Measurements from ENCODE around the gene GH2. TPM values are rescaled to one million over a fixed set of nuclear protein-coding genes. Genes with fewer than 3 reads are reported as not detected.
"Not testable (repeated sequence)": the region's sequence is repeated elsewhere in the genome, so short reads cannot be mapped to it uniquely, and the experiment has no call there.

Gene GH2
- total RNA-seq, 1 experiment from 2014 or later: not detected

GRCh38 chr17:63881337-63881736 is 407 bp downstream of the GH2 start:
- H3K36me3 ChIP-seq (ENCODE audit: low read depth, low read length); H3K27me3 ChIP-seq (ENCODE audit: low read length); H2AFZ ChIP-seq (ENCODE audit: low read length); H4K20me1 ChIP-seq (ENCODE audit: low read length); BruUV-seq (replicated peaks); H3K4me2 ChIP-seq (ENCODE audit: low read length); intact Hi-C loops (cut with micrococcal nuclease); H3K9me3 ChIP-seq (ENCODE audit: low read length); POLR2A ChIA-PET (ENCODE audit: unreplicated experiment); H3K27ac ChIP-seq (ENCODE audit: low read length); H3K79me2 ChIP-seq (ENCODE audit: low read length); ATAC-seq; H3K4me1 ChIP-seq (ENCODE audit: insufficient read depth, low read length); H3K4me3 ChIP-seq (ENCODE audit: low read length); H3K9ac ChIP-seq (ENCODE audit: low read length); H3F3A ChIP-seq (ENCODE audit: low read length, unreplicated experiment); H3K9me2 ChIP-seq (replicated peaks; ENCODE audit: low read length); DNase-seq: not testable (repeated sequence)
- CTCF ChIA-PET: interaction anchor here (0.6 kb wide), 1 partner anchor 193 kb away, joined by 3 read pairs; no protein-coding TSS in a partner anchor
- TF ChIP-seq, protein P1, sequence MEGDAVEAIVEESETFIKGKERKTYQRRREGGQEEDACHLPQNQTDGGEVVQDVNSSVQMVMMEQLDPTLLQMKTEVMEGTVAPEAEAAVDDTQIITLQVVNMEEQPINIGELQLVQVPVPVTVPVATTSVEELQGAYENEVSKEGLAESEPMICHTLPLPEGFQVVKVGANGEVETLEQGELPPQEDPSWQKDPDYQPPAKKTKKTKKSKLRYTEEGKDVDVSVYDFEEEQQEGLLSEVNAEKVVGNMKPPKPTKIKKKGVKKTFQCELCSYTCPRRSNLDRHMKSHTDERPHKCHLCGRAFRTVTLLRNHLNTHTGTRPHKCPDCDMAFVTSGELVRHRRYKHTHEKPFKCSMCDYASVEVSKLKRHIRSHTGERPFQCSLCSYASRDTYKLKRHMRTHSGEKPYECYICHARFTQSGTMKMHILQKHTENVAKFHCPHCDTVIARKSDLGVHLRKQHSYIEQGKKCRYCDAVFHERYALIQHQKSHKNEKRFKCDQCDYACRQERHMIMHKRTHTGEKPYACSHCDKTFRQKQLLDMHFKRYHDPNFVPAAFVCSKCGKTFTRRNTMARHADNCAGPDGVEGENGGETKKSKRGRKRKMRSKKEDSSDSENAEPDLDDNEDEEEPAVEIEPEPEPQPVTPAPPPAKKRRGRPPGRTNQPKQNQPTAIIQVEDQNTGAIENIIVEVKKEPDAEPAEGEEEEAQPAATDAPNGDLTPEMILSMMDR (conservative IDR thresholded peaks at IDR 0.05; ENCODE audit: low read depth, low read length): 0 out of 2 replicates have a peak, but pooled peaks have one; percentile 13

DNA sequence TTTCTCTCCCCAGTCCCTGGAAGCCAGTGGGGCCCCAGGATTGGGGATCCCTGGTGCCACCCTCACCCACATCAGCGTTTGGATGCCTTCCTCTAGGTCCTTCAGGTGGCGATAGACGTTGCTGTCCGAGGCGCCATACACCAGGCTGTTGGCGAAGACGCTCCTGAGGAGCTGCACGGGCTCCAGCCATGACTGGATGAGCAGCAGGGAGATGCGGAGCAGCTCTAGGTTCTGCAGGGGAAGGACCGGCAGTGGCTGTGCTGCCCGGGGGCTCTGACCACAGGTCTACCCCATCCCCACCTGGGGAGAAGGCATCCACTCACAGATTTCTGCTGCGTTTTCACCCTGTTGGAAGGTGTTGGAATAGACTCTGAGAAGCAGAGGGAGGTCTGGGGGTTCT is 1.0 kb downstream of the GH2 start:
- Histone ChIP-seq H4K20me1 (ENCODE audit: low read length) (no peaks in the 10 kb centered on the region), H2AFZ (ENCODE audit: low read length) (no peak overlapping the region), H3F3A (ENCODE audit: low read length, unreplicated experiment) (no peaks in the 10 kb centered on the region), H3K9me2 (replicated peaks; ENCODE audit: low read length) (no peaks in the 10 kb centered on the region), H3K27me3 (ENCODE audit: low read length) (peaks cover 7% of the 10 kb centered on the region; the same call in 1 of the 2 replicates), H3K36me3 (ENCODE audit: low read depth, low read length) (no peaks in the 10 kb centered on the region), H3K4me3 (ENCODE audit: low read length) (no peak overlapping the region), H3K9me3 (ENCODE audit: low read length) (no peaks in the 10 kb centered on the region), H3K4me1 (ENCODE audit: insufficient read depth, low read length) (no peaks in the 10 kb centered on the region), H3K9ac (ENCODE audit: low read length) (no peak overlapping the region), H3K79me2 (ENCODE audit: low read length) (no peaks in the 10 kb centered on the region), H3K4me2 (ENCODE audit: low read length) (no peak overlapping the region), H3K27ac (ENCODE audit: low read length) (no peak overlapping the region)
- TF ChIP-seq EZH2phosphoT487 (IDR thresholded peaks at IDR 0.05; ENCODE audit: borderline replicate concordance, low read length) (no peak), EZH2 (IDR thresholded peaks at IDR 0.05; ENCODE audit: low read length, unreplicated experiment) (no peak)
- TF ChIP-seq, protein P1 (conservative IDR thresholded peaks at IDR 0.05; ENCODE audit: low read depth, low read length): no peak
- no peak for DNase-seq
- intact Hi-C loops (cut with micrococcal nuclease): no loop called here
- BruUV-seq (replicated peaks): no TSS peak
- ChIA-PET CTCF (interaction anchor here (0.6 kb wide), 1 partner anchor 193 kb away, joined by 3 read pairs; no protein-coding TSS in a partner anchor), POLR2A (ENCODE audit: unreplicated experiment) (no interaction called here)
- ATAC-seq: no peak

- H3K9ac ChIP-seq (ENCODE audit: low read length); H3K9me2 ChIP-seq (replicated peaks; ENCODE audit: low read length); H3K27me3 ChIP-seq (ENCODE audit: low read length); H3K79me2 ChIP-seq (ENCODE audit: low read length); intact Hi-C loops (cut with micrococcal nuclease); POLR2A ChIA-PET (ENCODE audit: unreplicated experiment); H3K27ac ChIP-seq (ENCODE audit: low read length); H4K20me1 ChIP-seq (ENCODE audit: low read length); H2AFZ ChIP-seq (ENCODE audit: low read length); ATAC-seq; BruUV-seq (replicated peaks); H3K4me2 ChIP-seq (ENCODE audit: low read length); H3K4me3 ChIP-seq (ENCODE audit: low read length); DNase-seq; H3K9me3 ChIP-seq (ENCODE audit: low read length); H3K4me1 ChIP-seq (ENCODE audit: insufficient read depth, low read length); H3K36me3 ChIP-seq (ENCODE audit: low read depth, low read length); H3F3A ChIP-seq (ENCODE audit: low read length, unreplicated experiment): not testable (repeated sequence)
- CTCF ChIA-PET: interaction anchor here (0.6 kb wide), 2 partner anchors 35 to 716 kb away, joined by 3 to 14 read pairs; no protein-coding TSS in a partner anchor
Measured at GRCh38 chr17:63878413-63878812, 3.3 kb downstream of the GH2 start.

- not testable (repeated sequence) for H3K4me3 ChIP-seq (ENCODE audit: low read length)
Measured at GRCh38 chr17:63874693-63875092, 7.1 kb downstream of the GH2 start.

GRCh38 chr17:63874061-63874626 is 7.6 kb downstream of the GH2 start:
- H3K4me2 ChIP-seq (ENCODE audit: low read length); H3K79me2 ChIP-seq (ENCODE audit: low read length); BruUV-seq (replicated peaks); CTCF ChIA-PET; intact Hi-C loops (cut with micrococcal nuclease); H3K9me3 ChIP-seq (ENCODE audit: low read length); H3K36me3 ChIP-seq (ENCODE audit: low read depth, low read length); H3K9me2 ChIP-seq (replicated peaks; ENCODE audit: low read length); H2AFZ ChIP-seq (ENCODE audit: low read length); H3K27ac ChIP-seq (ENCODE audit: low read length); H3F3A ChIP-seq (ENCODE audit: low read length, unreplicated experiment); H3K4me3 ChIP-seq (ENCODE audit: low read length); H3K9ac ChIP-seq (ENCODE audit: low read length); H3K27me3 ChIP-seq (ENCODE audit: low read length); H3K4me1 ChIP-seq (ENCODE audit: insufficient read depth, low read length); DNase-seq; H4K20me1 ChIP-seq (ENCODE audit: low read length): not testable (repeated sequence)
- peak; percentile 42; the same call in 1 of the 2 replicates for ATAC-seq
- POLR2A ChIA-PET (ENCODE audit: unreplicated experiment): interaction anchor here (0.7 kb wide), 1 partner anchor 72 kb away, joined by 3 read pairs; no protein-coding TSS in a partner anchor

More at GRCh38 chr17:63874693-63875092, 7.1 kb downstream of the GH2 start:
- H2AFZ ChIP-seq (ENCODE audit: low read length); H3K27ac ChIP-seq (ENCODE audit: low read length); H3K4me1 ChIP-seq (ENCODE audit: insufficient read depth, low read length); intact Hi-C loops (cut with micrococcal nuclease); H3K9me3 ChIP-seq (ENCODE audit: low read length); ATAC-seq; H3K9me2 ChIP-seq (replicated peaks; ENCODE audit: low read length); H4K20me1 ChIP-seq (ENCODE audit: low read length); BruUV-seq (replicated peaks); H3K79me2 ChIP-seq (ENCODE audit: low read length); H3K27me3 ChIP-seq (ENCODE audit: low read length); CTCF ChIA-PET; H3K9ac ChIP-seq (ENCODE audit: low read length); H3K4me2 ChIP-seq (ENCODE audit: low read length); POLR2A ChIA-PET (ENCODE audit: unreplicated experiment); H3F3A ChIP-seq (ENCODE audit: low read length, unreplicated experiment); DNase-seq; H3K36me3 ChIP-seq (ENCODE audit: low read depth, low read length): not testable (repeated sequence)
